K562 (cell line): ENCODE measurements around the gene E2F1. TPM values are rescaled to one million over a fixed set of nuclear protein-coding genes. Genes with fewer than 3 reads are reported as not detected.
A peak's percentile ranks its signal among the peaks of the same experiment; 100 is the strongest.

ENCODE experiments used
- ARID1B ChIP-seq: fragments of 450-650 bp; IDR thresholded peaks from 2 replicates; pipeline ENCODE4 v1.6.1; 2016; ENCODE audit warnings: antibody characterized with exemption, mild to moderate bottlenecking, inconsistent platforms
- CBX5 ChIP-seq: IDR thresholded peaks from 2 replicates; pipeline ENCODE4 v1.6.1; 2014; ENCODE audit warnings: low read depth, borderline replicate concordance
- HNRNPH1 ChIP-seq: fragments of 200-400 bp; formaldehyde crosslinking; optimal IDR thresholded peaks from 2 replicates; pipeline ENCODE3; 2017; ENCODE audit warnings: low read depth, mild to moderate bottlenecking, low read length, moderate library complexity
- KAT2B ChIP-seq: IDR thresholded peaks from one replicate; pipeline ENCODE4 v1.6.1; 2012; ENCODE audit warnings: low read depth, mild to moderate bottlenecking, control low read depth, inconsistent platforms, low read length, moderate library complexity
- MIER1 ChIP-seq: fragments of 450-650 bp; IDR thresholded peaks from 2 replicates; pipeline ENCODE4 v1.6.1; 2016; ENCODE audit warnings: antibody characterized with exemption, mild to moderate bottlenecking, low read depth
- RB1 ChIP-seq: fragments of 450-650 bp; IDR thresholded peaks from 2 replicates; pipeline ENCODE4 v1.6.1; 2017; ENCODE audit warnings: low read depth, mild to moderate bottlenecking
- RFX1 ChIP-seq: fragments of 450-650 bp; IDR thresholded peaks from 2 replicates; pipeline ENCODE4 v1.6.1; 2016; ENCODE audit warnings: mild to moderate bottlenecking, moderate library complexity
- SMARCA5 ChIP-seq: fragments of 450-650 bp; IDR thresholded peaks from 2 replicates; pipeline ENCODE4 v1.6.1; 2016
- SRSF3 ChIP-seq: fragments of 200-400 bp; formaldehyde crosslinking; IDR thresholded peaks from 2 replicates; pipeline ENCODE4 v1.6.1; 2016; ENCODE audit warnings: mild to moderate bottlenecking, low read length, moderate library complexity; ENCODE audit not compliant: insufficient read depth
- TOE1 ChIP-seq, 2 experiments: fragments of 450-650 bp in 1 of 2; sonication (generic) in 1 of 2; formaldehyde crosslinking in 1 of 2; IDR thresholded peaks; 2 replicates each; pipeline versions ENCODE4 v1.7.1 to v1.8.0; 2016 to 2022; ENCODE audit warnings: borderline replicate concordance in 2 of 2, mild to moderate bottlenecking in 2 of 2, antibody characterized with exemption in 1 of 2, inconsistent platforms in 1 of 2, low read depth in 1 of 2, missing genetic modification reagents in 1 of 2, moderate library complexity in 1 of 2
- ZNF124 ChIP-seq: sonication (generic); formaldehyde crosslinking; IDR thresholded peaks from 2 replicates; pipeline ENCODE4 v1.8.1; 2022; ENCODE audit warnings: missing genetic modification reagents
- ZNF140 ChIP-seq: fragments of 250-450 bp; sonication (Bioruptor Pico); IDR thresholded peaks from 2 replicates; pipeline ENCODE4 v1.8.0; 2021; ENCODE audit warnings: moderate library complexity, mild to moderate bottlenecking, inconsistent platforms
- ZNF24 ChIP-seq: fragments of 450-650 bp; IDR thresholded peaks from 2 replicates; pipeline ENCODE4 v1.6.1; 2016
- ZNF431 ChIP-seq: sonication (generic); formaldehyde crosslinking; IDR thresholded peaks from 2 replicates; pipeline ENCODE4 v1.8.0; 2022; ENCODE audit warnings: mild to moderate bottlenecking, missing genetic modification reagents
- ZNF584 ChIP-seq: fragments of 200-800 bp; sonication (Bioruptor generic); IDR thresholded peaks from 2 replicates; pipeline ENCODE4 v1.6.1; 2016; ENCODE audit warnings: low read depth, mild to moderate bottlenecking, missing genetic modification characterization, missing compliant biosample characterization
- ZNF830 ChIP-seq: fragments of 250-450 bp; sonication (Bioruptor Pico); IDR thresholded peaks from 2 replicates; pipeline ENCODE4 v1.5.0; 2021; ENCODE audit warnings: mild to moderate bottlenecking
- polyA plus RNA-seq, 8 experiments: library from polyadenylated mRNA; depleted of rRNA in 4 of 8; stranded (reverse) in 5 of 8; unstranded in 3 of 8; fragments of >200 nt; fragmentation: Nextera tagmentation in 2 of 8; fragmentation: Illumina TruSeq in 1 of 8; extraction: Ambion mirVana in 2 of 8; extraction: Trizol in 1 of 8; gene quantifications; 2 replicates each; pipeline versions ENCODE4 v1.2.1 to v1.2.3, GENCODE V29; 2011 to 2014; ENCODE audit warnings: inconsistent platforms in 1 of 8, missing spikeins in 1 of 8
- total RNA-seq, 7 experiments: library from RNA; depleted of rRNA in 6 of 7; stranded (reverse); fragments of >200 nt in 6 of 7; fragmentation: Illumina TruSeq in 2 of 7; extraction: Trizol in 2 of 7; gene quantifications; 2 replicates each; pipeline versions ENCODE4 v1.2.1 to v1.2.3, GENCODE V29; 2011 to 2021; ENCODE audit warnings: low replicate concordance in 1 of 7
- TF ChIP-seq, protein P1 (sequence below): sonication (generic); formaldehyde crosslinking; IDR thresholded peaks from 2 replicates; pipeline ENCODE4 v1.8.1; 2023; ENCODE audit warnings: mild to moderate bottlenecking, missing genetic modification reagents
- TF ChIP-seq, protein P2 (sequence below), 3 experiments: fragments of 200-800 bp in 1 of 3; sonication (Bioruptor generic) in 1 of 3; sonication (generic) in 1 of 3; formaldehyde crosslinking in 1 of 3; IDR thresholded peaks; 2 replicates each; pipeline versions ENCODE4 v1.6.1 to v1.8.0; 2016 to 2022; ENCODE audit warnings: mild to moderate bottlenecking in 2 of 3, missing compliant biosample characterization in 2 of 3, missing genetic modification characterization in 2 of 3, missing genetic modification reagents in 1 of 3
- TF ChIP-seq, protein P3 (sequence below): fragments of 250-450 bp; sonication (Bioruptor Pico); IDR thresholded peaks from 2 replicates; pipeline ENCODE4 v1.5.1; 2021; ENCODE audit warnings: mild to moderate bottlenecking
- TF ChIP-seq, protein P4 (sequence below), 2 experiments: fragments of 250-450 bp in 1 of 2; fragments of 450-650 bp in 1 of 2; sonication (Bioruptor Pico) in 1 of 2; IDR thresholded peaks; 2 replicates each; pipeline versions ENCODE4 v1.6.1 to v1.8.0; 2016 to 2021; ENCODE audit warnings: mild to moderate bottlenecking in 2 of 2, moderate library complexity in 2 of 2, missing compliant biosample characterization in 1 of 2, missing genetic modification characterization in 1 of 2
- TF ChIP-seq, protein P5 (sequence below): fragments of 250-450 bp; sonication (Bioruptor Pico); IDR thresholded peaks from 2 replicates; pipeline ENCODE4 v1.4.0; 2020

Gene E2F1
- total and polyA plus RNA-seq, 9 of the 15 experiments (the other 6 are each of a cell fraction or from before 2014, with no cell fraction given), result 0.14 to 30.6 (median 13.1) TPM

DNA sequence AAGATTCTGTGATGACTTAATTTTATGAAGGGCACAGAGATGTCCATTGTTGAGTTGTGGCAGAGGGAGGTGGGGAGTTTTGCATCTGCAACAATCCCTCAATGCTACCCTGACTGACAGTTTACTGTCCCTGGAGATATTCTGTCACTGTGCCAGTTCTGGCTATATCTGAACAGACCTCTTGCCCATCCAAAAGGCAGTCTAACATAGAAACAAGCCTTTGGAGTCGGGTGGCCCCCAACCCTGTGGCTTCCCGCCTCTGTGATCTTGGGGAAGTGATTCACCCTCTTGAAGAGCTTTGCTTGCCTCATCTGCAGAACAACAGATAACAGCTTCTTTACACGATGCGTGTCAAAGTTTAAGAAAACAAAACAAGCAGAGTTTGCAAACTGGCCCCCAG is 3.8 kb upstream of the E2F1 start (continued):
- TF ChIP-seq KAT2B (no peak), ZNF124 (no peak), HNRNPH1 (no peak), ZNF830 (CRISPR knock-in tag) (no peak), ZNF431 (CRISPR knock-in tag) (no peak), RB1 (peak; percentile 50; the same call in 1 of the 2 replicates), ZNF584 (CRISPR knock-in tag) (no peak), CBX5 (no peak), RFX1 (no peak), SRSF3 (no peak), ZNF24 (no peak), TOE1 (IDR thresholded peaks at IDR 0.05; ENCODE audit: borderline replicate concordance) (no peak), TOE1 (CRISPR knock-in tag; IDR thresholded peaks at IDR 0.05; ENCODE audit: borderline replicate concordance, low read depth) (no peak), ZNF140 (no peak), ARID1B (peak; percentile 96), MIER1 (no peak), SMARCA5 (no peak)
- TF ChIP-seq, protein P1, sequence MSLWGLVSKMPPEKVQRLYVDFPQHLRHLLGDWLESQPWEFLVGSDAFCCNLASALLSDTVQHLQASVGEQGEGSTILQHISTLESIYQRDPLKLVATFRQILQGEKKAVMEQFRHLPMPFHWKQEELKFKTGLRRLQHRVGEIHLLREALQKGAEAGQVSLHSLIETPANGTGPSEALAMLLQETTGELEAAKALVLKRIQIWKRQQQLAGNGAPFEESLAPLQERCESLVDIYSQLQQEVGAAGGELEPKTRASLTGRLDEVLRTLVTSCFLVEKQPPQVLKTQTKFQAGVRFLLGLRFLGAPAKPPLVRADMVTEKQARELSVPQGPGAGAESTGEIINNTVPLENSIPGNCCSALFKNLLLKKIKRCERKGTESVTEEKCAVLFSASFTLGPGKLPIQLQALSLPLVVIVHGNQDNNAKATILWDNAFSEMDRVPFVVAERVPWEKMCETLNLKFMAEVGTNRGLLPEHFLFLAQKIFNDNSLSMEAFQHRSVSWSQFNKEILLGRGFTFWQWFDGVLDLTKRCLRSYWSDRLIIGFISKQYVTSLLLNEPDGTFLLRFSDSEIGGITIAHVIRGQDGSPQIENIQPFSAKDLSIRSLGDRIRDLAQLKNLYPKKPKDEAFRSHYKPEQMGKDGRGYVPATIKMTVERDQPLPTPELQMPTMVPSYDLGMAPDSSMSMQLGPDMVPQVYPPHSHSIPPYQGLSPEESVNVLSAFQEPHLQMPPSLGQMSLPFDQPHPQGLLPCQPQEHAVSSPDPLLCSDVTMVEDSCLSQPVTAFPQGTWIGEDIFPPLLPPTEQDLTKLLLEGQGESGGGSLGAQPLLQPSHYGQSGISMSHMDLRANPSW, result no peak
- TF ChIP-seq, protein P2, sequence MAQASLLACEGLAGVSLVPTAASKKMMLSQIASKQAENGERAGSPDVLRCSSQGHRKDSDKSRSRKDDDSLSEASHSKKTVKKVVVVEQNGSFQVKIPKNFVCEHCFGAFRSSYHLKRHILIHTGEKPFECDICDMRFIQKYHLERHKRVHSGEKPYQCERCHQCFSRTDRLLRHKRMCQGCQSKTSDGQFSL (CRISPR knock-in tag; IDR thresholded peaks at IDR 0.05), result no peak
- TF ChIP-seq, protein P2 (tag; IDR thresholded peaks at IDR 0.05), result no peak
- TF ChIP-seq, protein P3, sequence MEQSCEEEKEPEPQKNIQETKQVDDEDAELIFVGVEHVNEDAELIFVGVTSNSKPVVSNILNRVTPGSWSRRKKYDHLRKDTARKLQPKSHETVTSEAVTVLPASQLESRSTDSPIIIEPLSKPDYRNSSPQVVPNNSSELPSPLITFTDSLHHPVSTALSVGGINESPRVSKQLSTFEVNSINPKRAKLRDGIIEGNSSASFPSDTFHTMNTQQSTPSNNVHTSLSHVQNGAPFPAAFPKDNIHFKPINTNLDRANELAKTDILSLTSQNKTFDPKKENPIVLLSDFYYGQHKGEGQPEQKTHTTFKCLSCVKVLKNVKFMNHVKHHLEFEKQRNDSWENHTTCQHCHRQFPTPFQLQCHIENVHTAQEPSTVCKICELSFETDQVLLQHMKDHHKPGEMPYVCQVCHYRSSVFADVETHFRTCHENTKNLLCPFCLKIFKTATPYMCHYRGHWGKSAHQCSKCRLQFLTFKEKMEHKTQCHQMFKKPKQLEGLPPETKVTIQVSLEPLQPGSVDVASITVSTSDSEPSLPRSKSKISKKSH (CRISPR knock-in tag), result no peak
- TF ChIP-seq, protein P4, sequence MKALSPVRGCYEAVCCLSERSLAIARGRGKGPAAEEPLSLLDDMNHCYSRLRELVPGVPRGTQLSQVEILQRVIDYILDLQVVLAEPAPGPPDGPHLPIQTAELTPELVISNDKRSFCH (CRISPR knock-in tag; IDR thresholded peaks at IDR 0.05), result no peak
- TF ChIP-seq, protein P4 (tag; IDR thresholded peaks at IDR 0.05), result no peak; the same call in 1 of the 2 replicates
- TF ChIP-seq, protein P5, sequence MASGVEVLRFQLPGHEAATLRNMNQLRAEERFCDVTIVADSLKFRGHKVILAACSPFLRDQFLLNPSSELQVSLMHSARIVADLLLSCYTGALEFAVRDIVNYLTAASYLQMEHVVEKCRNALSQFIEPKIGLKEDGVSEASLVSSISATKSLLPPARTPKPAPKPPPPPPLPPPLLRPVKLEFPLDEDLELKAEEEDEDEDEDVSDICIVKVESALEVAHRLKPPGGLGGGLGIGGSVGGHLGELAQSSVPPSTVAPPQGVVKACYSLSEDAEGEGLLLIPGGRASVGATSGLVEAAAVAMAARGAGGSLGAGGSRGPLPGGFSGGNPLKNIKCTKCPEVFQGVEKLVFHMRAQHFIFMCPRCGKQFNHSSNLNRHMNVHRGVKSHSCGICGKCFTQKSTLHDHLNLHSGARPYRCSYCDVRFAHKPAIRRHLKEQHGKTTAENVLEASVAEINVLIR, result 0 out of 2 replicates have a peak, but pooled peaks have one; percentile 17
